ENCODE measurements around the gene AGO1.
"Not testable (repeated sequence)": the region's sequence is repeated elsewhere in the genome, so short reads cannot be mapped to it uniquely, and the experiment has no call there.

AGO1 gene

DNA sequence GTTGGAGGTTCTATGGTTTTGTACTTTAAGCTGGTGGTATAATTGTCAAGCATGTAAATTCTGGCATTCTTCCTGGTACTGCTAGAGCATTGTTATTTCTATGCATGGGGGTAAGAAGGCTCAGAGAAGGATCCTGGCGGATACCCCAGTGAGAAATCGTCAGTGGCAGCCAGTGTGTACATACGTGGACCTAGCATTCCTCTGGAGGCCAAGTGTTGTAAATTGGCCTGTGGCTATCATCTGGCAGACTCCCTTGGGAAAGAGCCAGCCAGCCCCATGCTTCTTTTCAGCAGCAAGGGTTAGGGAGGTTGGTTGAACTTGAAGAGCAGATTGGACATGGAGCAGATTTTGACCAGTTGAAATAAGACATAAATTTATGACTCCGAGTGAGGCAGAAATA lies 42.7 kb downstream of the AGO1 start:
- DNase-seq = peak; percentile 22

DNA sequence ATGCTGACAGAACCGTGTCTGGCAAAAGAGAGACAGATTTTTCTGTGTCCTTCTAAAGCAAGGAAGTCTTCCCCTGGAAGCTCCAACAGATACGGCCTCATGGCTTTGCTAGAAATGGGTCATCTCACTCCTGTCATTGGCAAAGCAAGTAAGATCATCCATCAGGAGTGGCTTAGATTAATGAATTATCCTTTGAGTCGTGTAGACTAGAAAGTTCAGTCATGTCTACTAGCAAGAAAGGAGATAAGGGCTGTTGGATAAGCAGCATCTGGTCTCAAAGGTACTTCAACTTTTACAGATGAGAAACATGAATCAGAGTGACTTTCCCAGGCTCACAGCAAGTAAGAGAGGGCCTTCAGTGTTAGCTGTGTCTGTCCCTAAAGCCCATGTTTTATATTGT lies 44.5 kb downstream of the AGO1 start:
- DNase-seq = no peak

DNA sequence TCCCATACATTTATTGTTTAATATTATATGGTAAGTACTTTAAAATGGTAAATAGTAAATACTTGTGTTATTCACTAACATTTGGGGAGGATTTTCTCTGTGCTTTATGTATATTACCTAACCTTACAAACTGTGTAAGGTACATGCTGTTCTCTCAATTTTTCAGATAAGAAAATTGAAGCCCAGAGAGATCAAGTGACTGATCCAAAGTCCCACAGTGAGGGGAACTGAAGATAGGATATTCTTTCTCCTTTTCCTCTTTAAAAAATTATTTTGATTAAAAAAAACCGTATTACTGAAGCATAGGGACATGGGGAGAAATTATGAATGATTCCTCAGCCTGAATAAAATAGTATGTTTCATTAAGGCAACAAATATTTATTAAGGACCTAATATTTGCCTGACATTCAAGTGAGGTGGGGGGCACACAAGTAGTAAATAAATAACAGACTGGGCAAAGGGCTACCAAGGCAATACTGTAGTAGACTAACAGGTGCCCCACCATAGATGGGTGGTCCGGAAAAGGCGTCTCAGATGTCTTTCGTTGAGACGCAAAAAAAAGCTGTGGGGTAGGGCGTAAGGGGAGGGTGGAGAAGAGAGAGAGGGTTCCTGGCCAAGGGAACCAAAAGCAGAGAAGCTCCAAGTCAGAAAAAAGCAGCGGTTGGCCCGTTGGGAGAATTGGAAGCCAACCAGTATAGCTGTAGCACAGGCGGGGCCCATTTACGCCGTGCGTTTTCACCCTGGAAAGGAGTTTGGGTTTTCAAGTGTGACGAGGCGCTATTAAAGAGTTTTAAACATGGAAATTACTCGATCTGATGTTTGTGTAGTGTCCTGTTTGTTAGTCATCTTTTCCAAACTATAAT lies 47.0 kb downstream of the AGO1 start:
- peak; percentile 48 for DNase-seq

DNA sequence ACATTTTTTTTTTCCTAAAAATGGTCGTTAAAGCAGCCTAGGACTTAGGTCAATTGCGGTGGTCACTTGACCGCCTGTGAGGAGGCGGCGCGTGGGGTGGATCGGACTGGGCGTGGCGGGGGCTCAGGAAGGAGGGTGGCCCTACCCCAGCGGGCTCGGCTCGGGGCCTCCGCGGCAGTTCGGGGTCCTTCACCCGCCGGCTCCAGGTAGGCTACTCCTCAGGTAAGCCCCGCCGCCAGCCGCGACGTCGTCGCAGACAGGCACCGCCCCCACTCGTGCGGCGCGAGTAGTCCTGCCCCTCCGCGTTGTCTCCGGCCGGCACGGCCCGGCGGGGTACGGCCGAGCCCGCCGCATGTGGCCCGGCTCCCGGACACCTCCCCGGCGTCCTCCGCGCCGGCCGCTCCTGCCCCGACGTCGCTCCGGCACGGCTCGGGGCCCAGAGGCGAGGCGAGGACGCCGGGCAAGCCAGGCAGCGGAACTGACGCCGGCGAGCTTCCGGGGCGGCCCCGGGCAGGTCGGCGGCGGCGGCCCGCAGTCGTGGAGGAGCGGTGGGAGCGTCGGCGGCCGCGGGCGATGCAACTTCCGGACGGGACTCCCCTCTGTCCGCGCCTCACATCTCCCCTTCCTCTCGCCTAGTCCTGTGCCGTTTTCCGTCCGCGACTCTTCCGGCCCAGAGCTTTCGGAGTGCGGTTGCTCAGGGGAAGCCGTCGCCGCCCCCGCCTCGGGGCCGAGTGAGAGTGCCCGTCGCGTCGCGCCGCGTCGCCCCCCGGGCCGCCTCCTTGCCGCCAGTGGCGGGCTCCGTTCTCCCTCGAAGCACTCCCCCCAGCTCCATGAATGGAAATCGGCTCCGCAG lies 47.8 kb downstream of the AGO1 start, which contains the start of gene AGO3:
Gene AGO3 (plus strand): TSS at position 513 of the 853 bp plus-strand sequence. CDS start 322 bp downstream, at position 835.
- DNase-seq = peak; percentile 86

DNA sequence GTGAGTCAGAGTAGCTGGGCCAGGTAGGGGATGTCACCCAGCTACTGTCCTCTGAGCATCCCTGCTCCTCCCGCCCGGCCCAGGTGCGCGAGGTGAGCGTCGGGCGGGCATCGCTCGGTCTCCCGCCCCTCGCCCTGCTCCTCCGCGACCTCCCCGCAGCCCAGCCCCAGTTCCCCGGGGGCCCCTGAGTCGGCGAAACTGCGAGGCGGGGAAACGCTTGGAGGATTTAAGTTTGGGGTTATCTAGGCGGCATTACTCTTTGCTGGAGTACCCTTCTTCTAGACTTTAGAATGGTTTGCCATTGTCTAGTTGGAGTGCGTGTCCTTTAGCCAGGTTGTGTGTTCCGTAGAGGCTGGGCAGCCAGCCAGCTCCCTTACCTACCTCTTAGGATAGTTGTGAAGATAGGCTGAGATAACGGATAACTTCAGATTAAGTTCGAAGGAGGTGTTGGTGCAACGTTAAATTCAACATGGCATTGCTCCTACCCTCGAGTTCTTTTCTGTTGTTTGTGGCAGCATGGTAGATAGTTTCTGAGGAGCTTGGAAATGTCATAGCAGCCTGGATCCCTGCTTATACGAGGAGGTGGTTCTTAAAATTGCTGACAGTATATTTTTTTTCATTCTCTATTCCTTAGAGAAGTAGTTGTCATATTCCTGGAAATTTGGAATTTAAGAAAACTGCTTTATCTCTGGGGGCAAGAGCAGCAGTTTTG lies 48.6 kb downstream of the AGO1 start:
- DNase-seq = peak; percentile 7

DNA sequence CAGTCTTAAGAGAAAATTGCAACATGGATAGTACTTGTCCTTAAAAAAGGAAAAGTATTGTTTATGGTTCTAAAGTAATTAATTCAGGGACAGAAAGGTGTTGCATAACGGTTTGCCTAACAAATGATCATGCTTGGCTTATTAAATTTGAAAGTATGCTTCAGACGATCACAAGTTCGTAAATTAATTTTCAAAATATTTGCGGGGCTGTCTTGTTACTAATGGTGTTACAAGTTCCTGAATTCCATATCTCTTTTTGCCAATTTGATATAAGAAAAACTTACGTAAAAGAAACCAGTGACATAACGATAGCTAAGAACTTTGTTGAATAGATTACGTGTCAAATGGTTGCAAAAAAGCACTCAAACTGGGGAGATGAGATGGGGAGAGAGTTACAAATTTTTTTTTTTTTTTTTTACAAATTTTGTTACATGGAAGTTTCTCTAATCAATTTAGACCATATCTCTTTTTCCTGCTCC lies 49.2 kb downstream of the AGO1 start:
- no peak for DNase-seq

DNA sequence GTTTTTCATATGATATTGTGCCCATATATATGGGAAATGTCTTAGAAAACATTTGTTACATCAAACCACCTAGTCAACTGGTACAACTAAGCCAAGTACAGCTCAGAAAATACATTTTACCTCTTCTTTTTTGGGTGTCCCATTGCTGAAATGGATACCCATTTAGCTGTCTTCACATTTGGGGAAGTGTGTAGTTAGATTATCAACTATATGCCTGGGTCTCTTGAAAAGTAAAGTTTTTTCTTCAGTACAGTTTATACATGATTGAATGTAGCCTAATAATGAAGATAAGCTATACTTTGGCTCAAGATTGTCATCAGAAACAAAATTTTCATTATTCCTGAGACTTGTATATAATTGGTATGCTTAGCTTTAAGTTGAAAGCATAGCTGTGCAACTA lies 49.9 kb downstream of the AGO1 start:
- DNase-seq = no peak

DNA sequence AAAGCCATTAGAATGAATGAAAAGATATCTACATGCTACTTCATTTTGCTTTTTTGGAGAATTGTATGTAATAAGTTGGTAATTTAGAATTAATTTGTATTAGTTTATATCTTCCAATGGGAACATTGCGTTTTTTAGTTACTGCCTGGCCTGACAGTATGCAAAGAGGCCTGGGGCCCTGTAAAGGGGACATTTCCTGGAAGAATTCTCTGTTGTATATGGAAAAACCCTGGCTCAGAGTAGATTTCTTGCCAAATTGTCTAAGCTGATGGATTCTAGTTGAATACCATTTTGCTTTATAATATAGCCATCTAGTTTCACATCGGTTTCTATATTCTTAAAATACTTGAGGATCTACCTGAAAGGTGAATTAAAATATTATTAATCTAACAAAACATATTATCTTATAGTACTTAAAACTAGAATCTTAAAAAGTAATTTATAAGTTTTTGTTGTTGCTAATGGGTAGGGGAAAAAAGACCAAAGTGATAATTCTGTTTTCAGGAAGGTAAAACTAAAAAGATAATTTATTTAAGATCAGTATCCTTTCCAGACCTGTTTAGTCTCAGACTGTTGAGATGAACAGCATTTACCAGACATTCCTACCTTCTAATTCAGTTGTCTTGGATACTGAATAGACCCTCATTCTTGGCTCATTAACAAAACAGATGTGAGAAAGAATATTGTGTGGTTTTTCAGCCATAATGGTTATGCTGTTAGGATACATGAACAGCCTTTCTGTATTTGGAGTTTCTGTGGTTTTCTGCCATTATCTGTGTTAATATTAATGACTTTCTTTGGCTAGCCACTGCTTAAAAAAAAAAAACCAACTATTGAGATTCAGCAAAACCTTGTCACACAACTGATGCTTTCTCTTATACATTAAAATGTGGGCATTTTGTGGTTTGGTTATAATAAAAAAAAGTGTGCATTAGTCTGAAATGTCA lies 52.7 kb downstream of the AGO1 start:
- peak; percentile 43 for DNase-seq

DNA sequence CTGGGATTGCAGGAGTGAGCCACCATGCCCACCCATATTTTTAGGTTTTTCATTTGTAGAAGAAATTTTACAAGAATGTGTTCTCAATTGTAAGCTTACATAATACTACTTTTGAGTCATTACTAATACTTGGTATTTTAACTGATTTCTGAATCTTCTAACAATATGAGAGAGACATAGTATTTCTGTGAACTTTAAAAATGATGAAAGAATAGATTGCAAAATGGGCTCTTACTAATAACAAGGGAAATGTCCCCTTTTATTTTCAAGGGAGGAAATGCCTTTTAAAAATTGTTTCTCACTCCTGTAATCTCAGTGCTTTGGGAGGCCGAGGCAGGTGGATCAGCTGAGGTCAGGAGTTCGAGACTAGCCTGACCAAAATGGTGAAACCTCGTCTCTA lies 53.8 kb downstream of the AGO1 start:
- no peak for DNase-seq

DNA sequence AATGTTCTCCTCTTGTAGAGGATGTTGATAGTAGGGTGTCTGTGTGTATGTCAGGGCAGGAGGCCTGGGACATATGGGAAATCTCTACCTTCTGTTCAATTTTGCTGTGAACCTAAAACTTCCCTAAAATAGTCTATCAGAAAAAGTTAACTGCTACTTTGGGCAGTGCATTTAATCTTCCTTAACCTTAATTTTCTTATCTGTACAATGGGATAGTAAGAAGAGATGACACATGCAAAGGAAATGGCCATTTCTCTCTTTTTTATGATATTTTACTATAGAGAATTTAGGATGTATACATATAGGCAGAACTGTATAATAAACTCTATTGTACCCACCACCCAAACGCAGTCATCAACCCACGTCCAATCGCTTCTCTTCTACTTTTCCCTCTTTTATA lies 56.5 kb downstream of the AGO1 start:
- DNase-seq = no peak

DNA sequence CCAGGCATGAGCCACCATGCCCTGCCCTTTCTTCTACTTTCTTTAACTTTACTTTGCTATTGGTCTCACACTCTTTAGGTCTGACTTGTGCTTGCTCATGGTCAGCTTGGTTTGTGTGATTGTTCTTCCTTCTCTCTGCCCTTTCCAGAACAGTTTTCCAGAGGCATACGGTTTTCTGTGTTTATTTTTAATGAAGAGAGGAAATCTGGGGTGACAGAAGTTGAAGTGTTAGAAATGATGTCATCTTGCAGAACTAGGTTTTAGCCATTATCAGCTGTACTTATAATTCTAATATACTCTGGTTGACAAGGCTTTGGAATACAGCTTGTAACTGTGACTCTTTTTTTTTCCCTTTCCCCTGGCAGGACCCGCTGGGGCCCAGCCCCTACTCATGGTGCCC lies 62.3 kb downstream of the AGO1 start:
- no peak for DNase-seq

DNA sequence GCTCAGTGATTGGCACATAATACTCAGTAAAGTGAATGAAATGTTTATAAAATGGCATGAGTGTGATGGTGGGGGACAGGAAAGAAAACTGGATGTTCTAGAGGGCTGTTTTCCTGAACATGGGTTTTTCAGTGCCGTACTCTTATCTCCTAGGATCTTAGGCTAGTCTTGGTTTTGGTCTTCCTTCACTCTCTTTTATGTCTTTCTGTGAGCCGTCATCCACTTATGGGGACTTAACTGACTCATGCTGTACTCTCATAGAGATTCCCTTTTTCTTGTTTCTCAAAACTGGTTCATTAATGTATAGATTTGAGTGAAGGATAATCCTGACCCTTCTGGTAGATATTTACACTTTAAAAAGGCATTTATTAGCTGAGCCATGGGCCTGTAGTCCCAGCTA lies 64.5 kb downstream of the AGO1 start:
- no peak for DNase-seq

DNA sequence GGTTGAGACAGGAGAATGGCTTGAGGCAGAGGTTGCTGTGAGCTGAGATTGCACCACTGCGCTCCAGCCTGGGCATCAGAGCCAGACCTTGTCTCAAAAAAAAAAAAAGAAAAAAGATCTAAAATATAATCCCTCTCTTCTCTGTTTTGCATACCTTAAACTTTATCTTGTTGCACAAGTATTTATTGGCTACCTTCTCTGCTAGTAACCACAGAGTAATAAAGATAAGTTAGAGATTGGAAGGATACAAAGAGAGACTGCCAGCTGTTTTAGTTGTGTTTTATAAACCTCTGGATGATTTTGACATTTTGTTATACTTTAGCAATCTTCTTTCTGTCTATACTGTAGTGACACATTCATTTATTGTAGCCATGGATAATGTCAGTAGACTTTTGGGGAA lies 75.5 kb downstream of the AGO1 start:
- DNase-seq = no peak

DNA sequence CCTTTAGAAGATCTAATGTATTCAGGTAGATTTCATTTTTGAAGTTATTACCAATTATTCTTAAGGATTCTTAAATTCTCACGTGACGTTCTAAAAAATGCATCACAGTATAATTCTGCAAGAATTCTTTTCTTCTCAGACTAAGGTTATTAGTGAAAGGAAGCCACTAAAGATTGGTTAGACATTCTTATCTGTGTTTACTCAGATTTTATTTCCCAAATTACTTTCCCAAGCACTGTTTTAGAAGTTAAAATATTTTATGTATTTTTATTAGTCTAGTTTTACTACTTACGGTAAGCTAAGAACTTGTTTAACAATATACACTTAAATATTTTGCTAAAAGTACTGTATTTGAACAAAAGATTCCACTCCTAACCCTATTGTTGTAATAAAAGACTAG lies 76.3 kb downstream of the AGO1 start:
- DNase-seq = no peak

DNA sequence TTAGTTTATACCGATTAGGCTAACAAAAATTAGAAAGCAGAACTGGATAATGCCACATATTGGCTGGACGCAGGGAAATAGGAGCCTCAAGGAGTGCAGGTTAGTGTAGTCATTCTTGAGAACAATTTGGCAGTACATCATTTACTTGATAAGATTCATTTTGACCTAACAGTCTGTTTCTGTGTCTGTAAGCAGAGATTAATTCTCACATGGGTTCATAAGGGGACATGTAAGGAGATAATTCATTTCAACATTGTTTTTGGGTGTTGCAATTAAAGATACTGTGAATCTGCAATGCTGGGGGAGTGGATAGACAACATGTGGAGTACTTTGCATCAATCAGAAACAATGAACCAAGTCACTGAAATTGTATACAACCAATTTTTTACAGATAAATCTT lies 79.9 kb downstream of the AGO1 start:
- DNase-seq = no peak

DNA sequence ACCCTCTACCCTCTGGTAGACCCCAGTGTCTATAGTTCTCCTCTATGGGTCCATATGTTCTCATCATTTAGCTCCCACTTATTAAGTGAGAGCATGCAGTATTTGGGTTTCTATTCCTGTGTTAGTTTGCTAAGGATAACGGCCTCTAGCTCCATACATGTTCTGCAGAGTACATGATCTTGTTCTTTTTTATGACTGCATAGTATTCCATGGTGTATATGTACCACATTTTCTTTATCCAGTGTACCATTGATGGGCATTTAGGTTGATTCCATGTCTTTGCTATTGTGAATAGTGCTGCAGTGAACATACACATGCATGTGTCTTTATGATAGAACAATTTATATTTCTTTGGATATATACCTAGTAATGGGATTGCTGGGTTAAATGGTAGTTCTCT lies 81.3 kb downstream of the AGO1 start:
- not testable (repeated sequence) for DNase-seq

DNA sequence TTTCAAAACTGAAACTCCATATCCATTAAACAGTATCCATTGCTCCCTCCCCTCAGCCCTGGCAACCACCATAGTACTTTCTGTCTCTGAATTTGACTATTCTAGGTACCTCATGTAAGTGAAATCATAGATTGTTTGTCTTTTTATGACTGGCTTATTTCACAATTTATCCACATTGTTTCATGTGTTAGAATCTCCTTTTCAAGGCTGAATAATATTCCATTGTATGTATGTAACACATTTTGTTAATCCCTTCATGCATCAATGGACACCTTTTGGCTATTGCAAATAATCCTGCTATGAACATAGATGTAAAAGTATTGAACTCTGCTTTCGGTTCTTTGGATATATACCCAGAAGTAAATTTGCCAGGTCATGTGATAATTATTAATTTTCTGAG lies 85.4 kb downstream of the AGO1 start:
- no peak for DNase-seq

DNA sequence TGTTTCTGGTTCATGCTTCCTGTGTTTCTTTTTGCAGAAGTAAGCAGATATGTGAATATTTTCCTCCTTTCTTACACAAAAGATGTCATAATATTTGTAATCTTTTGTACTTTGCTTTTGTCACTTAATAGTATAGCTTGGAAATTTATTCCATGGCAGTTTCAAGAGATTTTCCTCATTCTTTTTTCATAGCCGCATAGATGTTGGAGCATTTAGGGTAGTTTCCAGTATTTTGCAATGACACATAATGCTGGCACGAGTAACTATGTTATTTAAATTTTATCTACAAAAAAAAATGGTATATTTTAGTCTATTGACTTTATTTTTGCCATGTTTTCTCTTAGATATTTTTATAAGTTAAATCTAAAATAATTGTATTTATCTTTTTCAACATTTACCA lies 88.6 kb downstream of the AGO1 start:
- no peak for DNase-seq

DNA sequence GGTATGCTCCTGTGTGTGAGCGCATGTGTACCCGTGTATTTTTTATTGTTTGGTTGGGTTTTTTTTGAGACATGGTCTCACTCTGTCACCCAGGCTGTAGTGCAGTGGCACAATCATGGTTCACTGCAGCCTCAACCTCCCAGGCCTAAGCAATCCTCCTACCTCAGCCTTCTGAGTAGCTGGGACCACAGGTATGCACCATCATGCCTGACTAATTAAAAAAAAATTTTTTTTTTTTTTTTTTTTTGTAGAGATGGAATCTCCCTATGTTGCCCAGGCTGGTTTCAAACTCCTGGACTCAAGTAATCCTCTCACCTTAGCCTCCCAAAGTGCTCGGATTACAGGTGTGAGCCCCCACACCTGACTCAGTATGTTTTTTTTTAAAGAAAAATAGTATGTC lies 89.6 kb downstream of the AGO1 start:
- not testable (repeated sequence) for DNase-seq

DNA sequence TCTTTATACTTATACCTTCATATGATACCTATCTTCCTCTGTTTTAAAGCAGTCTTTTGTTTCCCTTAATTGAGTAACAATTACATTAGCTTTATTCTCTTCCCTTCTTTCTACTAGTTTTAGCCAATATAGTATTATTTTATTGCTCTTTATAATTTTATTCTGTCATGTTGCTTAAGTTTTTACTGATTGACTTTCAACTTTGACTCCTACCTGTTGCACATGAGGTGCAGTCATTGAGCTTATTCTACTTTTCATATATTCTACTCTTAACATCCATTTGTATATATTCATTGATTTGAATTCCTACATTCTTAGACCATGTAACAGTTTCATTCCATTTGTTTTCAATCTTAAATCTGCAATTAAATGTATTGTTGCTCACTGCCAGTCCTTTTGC lies 97.1 kb downstream of the AGO1 start:
- no peak for DNase-seq

Data from fibroblast of skin of right biceps (primary cell).